ENCODE measurements around the gene TPBG.

Gene TPBG, protein sequence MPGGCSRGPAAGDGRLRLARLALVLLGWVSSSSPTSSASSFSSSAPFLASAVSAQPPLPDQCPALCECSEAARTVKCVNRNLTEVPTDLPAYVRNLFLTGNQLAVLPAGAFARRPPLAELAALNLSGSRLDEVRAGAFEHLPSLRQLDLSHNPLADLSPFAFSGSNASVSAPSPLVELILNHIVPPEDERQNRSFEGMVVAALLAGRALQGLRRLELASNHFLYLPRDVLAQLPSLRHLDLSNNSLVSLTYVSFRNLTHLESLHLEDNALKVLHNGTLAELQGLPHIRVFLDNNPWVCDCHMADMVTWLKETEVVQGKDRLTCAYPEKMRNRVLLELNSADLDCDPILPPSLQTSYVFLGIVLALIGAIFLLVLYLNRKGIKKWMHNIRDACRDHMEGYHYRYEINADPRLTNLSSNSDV

DNA sequence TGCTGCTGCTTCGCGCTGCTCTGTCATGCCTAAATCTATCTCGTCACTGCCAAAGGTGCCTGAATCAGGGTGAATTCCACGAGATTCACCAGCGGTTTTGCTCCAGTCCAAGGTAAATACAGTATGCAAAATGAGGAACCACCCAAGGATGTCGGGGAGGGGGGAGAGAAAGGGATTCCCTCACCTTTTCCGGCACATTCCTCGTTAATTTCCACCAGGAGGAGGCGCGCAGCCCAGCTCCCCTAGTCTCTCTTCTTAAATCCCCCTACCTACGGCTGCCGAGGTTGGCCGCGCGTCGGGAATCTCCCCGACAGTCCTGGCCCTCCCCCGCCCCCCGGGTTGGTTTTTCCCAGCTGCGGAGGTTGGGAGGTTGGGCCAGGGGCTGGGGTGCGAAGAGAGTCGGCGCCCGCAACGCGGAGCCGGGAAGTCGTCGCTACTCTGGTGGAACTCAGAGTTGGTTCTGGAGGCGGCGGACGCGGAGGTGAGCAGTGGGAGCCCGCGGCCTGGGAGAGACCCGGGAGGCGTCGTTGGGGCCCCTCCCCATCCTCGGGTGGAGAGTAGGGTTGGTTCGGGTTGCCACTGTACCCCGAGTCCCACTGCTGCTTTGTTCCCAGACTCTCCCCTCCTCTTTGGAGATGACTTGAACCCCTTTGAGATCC is at the start of gene TPBG:
Gene TPBG (plus strand): TSS at position 390 of the 659 bp plus-strand sequence. CDS start 1,145 bp downstream, outside the sequence.
- DNase-seq (ENCODE audit: low read depth, low spot score): no peak

DNA sequence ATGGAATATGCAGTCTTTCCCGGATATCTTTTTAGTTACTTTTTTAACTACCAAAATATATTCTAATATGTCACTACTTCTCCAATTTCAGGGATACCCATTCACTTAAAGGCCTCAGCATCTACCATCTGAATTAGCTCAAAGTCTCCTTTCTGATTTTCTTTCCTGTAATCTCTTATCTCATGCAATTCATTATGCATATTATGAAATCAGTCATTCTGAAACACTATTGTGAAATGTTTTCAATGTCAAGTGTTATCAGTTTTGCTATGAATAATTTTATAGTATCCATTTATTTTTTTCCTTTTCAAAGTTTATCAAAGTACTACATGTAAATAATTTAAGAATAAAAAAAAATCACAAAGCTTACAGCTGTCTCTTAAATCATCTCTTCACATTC is 41.2 kb upstream of the TPBG start:
- DNase-seq (ENCODE audit: low read depth, low spot score): no peak

DNA sequence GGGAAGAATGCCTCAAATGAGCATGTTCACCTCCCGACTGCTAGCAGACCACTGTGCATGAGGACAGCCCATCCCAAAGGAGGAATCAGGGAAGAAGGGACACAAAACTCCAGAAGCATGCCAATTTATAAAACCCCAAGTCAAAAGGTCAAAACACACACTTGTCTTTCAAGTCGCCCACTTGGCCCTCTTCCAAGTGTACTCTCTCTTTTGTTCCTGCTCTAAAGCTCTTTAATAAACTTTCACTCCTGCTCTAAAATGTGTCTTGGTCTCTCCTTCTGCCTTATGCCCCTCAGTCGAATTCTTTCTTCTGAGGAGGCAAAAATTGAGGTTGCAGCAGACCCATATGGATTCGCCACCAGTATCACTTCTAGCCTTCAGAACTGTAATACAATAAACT is 33.9 kb upstream of the TPBG start:
- no peak for DNase-seq (ENCODE audit: low read depth, low spot score)

DNA sequence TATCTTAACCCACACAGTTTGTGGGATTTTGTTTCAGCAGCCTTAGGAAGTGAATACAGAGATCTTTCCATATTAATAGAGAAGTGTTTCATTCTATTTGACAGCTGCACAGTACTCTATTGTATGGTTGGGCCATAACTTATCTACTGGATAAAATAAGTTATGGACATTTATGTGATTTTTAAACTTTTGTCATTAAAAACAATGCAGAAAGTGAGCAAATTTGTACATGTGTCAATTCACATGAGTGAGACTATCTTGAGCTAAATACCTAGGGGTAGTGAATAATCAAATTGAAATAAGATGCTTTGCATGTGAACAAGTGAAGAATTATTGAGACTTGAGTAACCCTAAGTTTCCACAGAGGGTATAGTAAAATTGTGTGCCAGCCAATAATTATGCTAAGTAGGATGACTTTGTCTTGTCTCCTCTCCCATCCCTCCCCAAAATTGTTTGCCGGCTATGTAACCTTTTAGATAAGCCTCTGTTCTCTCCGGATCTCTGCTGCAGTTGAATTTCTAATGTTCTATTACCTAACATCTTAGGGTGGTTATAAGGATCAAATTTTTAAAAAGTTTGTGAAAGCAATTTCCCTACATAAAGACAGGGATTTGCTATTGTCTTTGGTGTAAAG is 33.3 kb upstream of the TPBG start:
- no peak for DNase-seq (ENCODE audit: low read depth, low spot score)

DNA sequence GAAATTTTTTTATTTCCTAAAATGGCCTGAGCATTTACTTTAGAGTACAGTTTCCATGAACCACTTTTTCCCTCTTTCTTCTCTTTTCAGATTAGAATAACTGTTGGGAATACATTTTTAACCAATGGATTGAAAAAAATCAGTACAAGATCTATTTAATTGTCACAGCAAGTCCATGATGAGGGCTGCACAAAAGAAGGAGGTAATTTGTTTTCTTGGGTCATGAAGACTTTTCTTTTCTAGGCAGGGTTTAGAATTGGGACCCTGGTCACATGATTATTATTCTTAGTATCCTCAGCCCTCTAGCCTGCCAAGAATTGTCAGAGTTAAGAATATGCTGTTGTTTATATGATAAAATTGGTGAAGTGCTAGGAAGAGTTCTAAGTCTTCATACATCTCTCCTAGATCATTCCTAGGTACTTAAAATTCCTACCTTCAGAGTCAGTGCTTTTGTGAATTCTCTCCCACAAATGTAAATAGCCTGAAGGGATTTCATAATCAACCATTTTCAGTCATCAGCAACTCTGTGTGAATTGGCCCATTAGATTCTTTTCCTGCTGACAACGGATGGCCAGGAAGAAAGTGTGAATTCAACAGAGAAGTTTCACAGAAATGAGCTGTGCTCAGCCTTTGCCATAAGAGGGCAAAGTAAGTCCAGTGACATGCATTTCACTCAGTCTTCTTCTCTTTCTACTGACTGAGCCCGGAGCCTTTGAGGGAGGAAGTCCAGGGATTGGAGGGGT is 32.4 kb upstream of the TPBG start:
- no peak for DNase-seq (ENCODE audit: low read depth, low spot score)

DNA sequence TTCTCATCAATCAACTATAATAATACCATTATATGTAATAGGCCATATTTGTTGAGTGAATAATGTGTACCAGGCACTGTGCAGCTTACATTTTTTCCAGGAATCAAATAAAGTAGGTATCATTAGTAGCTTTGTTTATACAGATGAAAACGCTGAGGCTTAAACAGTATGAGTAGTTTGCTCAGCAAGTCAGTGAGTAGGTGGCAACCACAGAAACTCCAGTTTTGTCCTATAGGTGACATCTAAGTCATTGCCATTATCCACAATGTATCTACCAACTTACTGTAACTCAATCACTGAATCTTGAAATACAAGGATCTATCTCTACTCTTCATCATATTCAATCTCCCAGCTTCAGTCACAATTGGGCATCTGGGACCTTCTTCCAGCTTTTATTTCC is 29.8 kb upstream of the TPBG start:
- DNase-seq (ENCODE audit: low read depth, low spot score): no peak

DNA sequence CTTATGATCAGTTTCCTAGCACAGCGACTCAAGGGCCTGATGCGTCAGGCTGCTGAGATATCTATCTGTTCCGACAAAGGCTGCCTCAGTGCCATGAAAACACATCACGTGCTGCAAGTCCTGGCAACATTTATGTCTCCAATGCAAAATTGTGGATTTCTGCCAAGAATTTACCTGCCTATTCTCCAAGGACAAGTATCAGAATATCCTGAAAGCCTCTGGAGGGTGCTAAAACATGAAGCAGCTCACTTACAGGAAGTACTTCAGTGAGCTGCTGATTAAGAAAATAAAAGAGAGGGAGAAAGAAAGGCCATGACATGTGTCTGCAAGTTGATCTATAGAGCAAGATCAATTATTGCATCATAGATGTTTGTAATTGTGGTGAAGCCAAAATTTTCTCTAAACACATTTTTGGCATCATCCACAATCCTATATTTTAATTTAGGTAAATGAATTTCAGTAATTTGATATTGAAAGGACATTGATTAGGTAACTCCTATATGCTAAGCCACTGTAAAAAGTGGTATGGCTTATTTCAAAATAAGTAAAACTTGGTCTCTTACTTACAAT is 25.8 kb upstream of the TPBG start:
- no peak for DNase-seq (ENCODE audit: low read depth, low spot score)

DNA sequence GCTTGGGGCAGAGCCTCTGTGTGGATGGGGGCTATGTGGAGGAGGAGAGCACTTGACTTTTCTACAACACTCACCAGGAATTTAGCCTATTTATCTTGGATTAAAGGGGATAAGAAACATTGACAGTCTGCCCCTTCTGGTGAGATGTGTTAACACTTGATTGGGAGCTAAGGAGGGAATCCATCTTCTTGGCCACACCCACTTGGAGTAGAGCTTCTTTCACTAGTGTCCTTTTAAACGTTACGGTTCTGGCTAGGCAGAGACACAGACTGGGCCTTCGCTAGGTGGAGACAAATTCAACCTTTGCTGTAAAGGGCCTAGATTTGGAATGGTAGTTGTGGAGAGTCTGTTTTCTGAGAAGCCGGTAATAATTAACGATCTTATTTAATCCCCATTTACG is 15.5 kb upstream of the TPBG start:
- no peak for DNase-seq (ENCODE audit: low read depth, low spot score)

DNA sequence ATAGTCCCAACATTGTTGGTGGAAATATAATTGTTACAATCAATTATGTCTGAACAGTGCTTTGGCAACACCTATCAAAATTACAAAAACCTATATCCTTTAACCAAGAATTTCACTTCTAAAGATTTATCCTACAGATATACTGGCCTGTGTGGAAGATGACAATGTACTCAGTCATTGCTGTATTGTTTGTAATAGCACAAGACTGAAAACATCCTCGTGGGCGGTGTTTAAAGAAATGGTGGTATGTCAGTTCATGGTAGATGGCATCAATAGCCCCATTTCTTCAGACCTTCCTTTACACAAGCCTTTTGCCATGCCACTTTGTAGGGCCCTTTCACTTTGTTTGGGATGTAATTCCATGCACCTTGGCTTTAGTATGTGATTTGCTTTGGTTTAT is 9.8 kb upstream of the TPBG start:
- no peak for DNase-seq (ENCODE audit: low read depth, low spot score)

DNA sequence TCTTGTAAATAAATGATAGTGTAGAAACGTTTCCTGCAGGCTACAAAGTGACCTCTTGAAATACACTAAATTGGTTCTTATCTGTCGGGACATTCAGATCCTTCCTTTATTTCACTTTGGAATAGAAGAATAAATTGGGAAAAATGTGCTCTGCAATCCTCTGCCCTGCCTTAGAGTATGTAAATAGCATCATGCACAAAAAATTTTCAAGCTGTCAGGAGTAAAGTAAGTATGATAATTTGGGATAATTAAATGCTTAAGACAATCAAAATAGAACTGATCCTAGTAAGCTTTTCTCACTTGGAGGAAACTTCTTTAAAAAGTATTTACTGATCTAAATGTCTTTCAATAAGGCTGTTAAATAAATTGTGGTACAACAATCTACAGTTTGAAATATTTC is 3.1 kb upstream of the TPBG start:
- no peak for DNase-seq (ENCODE audit: low read depth, low spot score)

DNA sequence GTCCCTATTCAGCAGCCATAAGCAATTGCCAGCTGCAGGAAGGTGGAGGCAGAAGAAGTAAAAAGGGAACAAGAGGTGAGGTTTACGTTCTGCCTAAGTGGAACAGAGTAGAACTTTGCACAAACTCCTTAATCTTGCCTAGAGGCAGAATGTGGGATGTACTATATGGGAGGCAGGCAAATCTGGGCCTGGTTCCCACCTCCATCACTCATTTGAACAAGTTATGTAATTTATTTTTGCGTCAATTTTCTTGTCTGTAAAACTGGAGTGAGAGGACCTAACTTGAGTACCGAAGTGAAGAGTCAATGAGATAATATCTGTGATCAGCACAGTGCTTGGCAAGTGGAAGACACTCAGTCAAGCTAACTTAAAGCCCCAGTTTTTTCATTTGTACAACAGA is 2.0 kb upstream of the TPBG start:
- no peak for DNase-seq (ENCODE audit: low read depth, low spot score)

DNA sequence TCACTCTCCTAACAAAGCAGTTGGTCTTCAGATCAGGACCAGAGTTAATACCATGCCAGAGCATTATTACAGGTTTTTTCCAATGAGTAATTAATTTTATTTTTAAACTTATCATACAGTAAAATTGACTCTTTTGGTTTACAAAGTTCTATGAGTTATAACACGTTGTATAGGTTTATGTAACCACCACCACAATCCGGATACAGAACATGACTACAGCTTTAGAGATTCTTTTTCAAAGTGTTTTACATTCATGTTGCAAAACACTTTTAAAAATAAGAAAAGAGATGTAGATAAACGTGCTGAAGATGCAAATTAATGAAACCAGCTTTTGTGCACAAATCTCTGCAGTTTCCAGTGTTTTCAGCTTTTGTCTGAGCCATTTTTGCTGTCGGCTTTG is 1.5 kb upstream of the TPBG start:
- DNase-seq (ENCODE audit: low read depth, low spot score): no peak

DNA sequence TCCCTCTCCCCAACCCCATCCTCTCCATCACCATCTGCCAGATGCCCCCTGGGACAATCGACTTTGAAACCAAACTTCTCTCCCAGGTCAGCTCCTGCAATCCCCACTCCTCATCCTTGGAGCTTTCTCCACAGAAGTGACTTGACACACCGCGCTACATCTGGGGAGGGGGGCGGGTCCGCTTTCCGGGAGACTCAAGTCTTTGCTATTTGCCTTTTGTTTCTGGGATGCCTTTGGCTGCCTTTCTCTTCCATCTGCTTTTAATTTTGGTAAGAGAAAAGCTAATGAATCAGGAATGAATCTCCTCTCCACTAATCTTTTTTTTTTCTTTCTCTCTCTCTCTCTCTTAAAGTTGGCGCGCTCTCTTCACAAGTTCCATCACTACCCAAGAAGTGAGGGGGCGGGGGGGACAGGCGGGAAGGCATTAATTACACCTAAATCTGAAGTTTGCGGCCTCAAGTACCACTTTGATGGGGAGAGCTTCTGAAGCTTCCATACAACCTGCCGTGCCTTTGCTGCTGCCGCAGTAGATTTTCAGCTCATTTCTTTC is 664 bp upstream of the TPBG start:
- no peak for DNase-seq (ENCODE audit: low read depth, low spot score)

DNA sequence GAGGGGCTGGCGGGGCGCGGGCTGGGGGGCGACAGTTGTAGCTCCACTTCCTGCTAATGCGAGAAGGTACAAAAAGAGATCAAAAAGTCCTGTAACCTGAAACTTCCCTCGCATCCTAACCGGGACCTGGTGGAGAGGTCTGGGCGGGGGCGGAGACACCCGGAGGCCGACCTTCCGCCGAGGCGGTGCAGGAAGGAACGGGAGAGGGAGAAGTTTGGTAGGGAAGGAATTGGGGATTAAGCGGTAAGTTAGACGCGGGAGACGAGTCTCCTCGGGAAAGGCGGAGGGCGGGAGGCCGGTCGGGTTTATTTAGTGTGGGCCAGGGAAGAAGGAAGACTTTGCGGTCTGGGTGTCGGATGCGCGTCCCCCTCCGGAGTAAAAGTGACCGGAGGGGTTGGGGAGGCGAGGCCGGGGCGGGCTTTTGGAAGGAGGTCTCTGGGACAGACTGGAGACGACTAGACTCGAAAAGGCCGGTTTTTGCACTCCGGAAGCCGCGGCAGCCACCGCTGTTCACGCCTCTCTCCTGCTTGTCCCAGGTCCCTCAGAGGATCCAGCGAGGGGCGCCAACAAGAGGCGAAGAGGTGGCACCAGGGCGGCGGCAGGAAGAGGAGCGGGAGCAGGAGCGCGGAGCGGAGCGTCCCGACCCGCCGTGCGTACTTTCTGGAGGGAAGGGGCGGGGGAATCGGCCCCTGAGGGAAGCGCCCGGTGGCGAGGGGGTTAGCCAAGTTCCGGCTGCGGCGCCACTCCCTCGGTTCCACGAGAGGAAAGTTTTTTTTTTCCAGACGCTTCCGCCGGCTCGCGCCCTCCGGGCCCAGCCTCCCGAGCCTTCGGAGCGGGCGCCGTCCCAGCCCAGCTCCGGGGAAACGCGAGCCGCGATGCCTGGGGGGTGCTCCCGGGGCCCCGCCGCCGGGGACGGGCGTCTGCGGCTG is 734 bp downstream of the TPBG start:
- DNase-seq (ENCODE audit: low read depth, low spot score): no peak

DNA sequence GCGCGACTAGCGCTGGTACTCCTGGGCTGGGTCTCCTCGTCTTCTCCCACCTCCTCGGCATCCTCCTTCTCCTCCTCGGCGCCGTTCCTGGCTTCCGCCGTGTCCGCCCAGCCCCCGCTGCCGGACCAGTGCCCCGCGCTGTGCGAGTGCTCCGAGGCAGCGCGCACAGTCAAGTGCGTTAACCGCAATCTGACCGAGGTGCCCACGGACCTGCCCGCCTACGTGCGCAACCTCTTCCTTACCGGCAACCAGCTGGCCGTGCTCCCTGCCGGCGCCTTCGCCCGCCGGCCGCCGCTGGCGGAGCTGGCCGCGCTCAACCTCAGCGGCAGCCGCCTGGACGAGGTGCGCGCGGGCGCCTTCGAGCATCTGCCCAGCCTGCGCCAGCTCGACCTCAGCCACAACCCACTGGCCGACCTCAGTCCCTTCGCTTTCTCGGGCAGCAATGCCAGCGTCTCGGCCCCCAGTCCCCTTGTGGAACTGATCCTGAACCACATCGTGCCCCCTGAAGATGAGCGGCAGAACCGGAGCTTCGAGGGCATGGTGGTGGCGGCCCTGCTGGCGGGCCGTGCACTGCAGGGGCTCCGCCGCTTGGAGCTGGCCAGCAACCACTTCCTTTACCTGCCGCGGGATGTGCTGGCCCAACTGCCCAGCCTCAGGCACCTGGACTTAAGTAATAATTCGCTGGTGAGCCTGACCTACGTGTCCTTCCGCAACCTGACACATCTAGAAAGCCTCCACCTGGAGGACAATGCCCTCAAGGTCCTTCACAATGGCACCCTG is 1.6 kb downstream of the TPBG start:
- no peak for DNase-seq (ENCODE audit: low read depth, low spot score)

DNA sequence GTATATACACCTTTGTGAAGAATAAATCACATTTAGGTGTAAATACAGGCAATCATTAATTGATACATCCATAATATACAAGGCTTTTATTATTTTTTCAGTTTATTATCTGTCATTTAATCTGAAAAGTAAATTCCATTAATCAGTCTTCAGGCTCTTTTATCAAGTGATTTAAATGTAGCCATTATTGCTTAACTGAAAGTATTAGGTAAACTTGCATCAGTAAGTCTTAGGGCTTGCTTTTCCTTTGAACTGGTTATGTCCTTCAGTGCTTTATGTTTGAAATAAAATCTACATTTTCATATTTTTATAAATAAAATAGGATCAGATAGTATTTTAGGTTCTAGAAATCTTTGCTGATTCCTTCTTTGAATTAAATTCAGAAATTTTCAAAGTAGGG is 4.1 kb downstream of the TPBG start:
- DNase-seq (ENCODE audit: low read depth, low spot score): no peak

DNA sequence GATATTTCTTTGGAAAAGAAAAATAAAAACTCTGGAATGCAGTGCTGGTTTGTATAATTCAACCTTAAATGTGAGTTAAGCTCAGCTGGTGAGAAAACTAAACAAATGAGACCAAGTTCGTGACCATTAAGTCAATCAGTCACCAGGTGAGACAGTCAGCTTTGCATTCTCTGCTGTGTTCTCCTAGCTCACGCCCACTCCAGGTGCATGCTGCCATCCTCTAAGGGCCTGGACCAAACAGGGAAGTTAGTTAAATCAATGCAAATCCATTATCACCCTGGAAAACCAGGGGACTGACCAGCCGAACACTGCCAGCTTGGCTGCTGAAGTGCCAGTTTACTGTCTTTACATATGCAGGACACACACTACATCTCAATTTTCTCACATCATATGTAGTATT is 7.2 kb downstream of the TPBG start:
- no peak for DNase-seq (ENCODE audit: low read depth, low spot score)

DNA sequence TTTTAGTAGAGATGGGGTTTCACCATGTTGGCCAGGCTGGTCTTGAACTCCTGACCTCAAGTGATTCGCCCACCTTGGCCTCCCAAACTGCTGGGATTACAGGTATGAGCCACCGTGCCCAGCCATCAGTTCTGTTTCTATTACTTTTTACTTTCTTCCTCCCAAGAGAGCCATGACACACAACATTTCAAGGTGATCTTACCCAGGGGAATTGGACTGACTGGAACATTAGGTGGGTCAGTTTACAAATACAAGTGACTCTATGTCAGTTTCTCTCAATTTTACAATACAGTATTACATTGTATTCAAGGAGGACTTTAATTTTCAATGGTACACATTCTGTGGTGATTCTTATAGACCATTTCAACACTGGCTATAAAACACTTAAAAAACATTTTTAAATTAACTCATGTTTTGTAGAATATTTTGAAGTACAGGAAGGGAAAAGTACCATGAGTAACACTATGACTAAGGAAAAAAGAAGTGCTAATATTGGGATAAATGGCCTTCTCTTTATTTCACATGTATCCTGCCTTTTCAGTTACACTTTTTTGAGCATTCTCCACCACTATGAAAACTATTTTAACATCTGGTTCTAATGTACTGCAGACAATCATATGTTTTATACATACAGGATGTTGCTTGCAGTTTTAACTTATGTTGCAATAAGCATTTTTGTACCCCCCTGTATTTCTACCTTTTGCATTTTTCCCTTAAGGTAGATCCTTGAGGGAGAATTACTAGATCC is 8.4 kb downstream of the TPBG start:
- no peak for DNase-seq (ENCODE audit: low read depth, low spot score)

DNA sequence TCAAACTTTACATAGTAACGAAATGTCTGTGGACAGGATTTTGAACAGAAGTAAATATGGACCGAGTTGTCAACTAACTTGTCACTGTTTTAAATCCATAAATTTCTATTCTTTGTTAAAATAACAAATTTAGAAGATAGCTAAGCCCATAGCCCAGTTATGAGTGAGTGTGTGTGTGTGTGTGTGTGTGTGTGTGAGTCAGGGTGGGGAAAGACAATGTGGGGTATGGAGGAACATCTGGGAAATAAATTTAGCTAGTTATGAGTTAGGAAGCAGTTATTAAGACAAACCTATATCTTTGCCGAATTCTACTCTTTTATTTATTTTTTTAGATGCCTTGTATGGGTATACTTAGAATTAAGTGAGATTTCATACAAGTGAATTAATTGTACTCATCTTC is 9.0 kb downstream of the TPBG start:
- DNase-seq (ENCODE audit: low read depth, low spot score): no peak
